ENCODE measurements around the gene ARFIP1. TPM values are rescaled to one million over a fixed set of nuclear protein-coding genes. Genes with fewer than 3 reads are reported as not detected.
"Not testable (repeated sequence)": the region's sequence is repeated elsewhere in the genome, so short reads cannot be mapped to it uniquely, and the experiment has no call there.

The ARFIP1 gene
- total RNA-seq, 6 experiments from 2014 or later: 34.8 to 44.3 (median 37.7) TPM

DNA sequence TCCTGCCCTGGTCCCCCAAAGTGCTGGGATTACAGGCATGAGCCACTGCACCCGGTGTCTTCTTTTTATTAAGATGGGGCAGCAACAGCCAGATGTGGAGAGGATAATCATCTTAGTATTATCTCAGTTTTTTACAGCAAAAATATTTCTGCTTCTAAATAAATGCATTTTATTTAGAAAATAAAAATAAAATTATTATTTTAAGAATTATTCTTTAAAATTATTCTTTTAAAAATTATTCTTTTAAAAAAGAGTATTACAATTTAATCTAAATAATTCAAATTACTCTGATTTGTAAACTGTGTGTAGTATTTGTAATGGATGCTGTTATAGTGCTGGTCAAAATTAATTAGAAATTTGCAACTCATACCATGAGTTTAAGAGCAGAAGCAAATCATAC, 67.6 kb downstream of the ARFIP1 start:
- Mint-ChIP-seq H3K27ac (no peak overlapping the region), H3K36me3 (ENCODE audit: low read depth) (no peaks in the 10 kb centered on the region; the same call in 1 of the 2 replicates), H3K9me3 (no peaks in the 10 kb centered on the region), H3K4me1 (ENCODE audit: low read depth) (peaks cover 33% of the 10 kb centered on the region), H3K27me3 (ENCODE audit: insufficient read depth) (no peaks in the 10 kb centered on the region), H3K4me3 (no peak overlapping the region)
- TF ChIP-seq, protein P1, sequence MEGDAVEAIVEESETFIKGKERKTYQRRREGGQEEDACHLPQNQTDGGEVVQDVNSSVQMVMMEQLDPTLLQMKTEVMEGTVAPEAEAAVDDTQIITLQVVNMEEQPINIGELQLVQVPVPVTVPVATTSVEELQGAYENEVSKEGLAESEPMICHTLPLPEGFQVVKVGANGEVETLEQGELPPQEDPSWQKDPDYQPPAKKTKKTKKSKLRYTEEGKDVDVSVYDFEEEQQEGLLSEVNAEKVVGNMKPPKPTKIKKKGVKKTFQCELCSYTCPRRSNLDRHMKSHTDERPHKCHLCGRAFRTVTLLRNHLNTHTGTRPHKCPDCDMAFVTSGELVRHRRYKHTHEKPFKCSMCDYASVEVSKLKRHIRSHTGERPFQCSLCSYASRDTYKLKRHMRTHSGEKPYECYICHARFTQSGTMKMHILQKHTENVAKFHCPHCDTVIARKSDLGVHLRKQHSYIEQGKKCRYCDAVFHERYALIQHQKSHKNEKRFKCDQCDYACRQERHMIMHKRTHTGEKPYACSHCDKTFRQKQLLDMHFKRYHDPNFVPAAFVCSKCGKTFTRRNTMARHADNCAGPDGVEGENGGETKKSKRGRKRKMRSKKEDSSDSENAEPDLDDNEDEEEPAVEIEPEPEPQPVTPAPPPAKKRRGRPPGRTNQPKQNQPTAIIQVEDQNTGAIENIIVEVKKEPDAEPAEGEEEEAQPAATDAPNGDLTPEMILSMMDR (IDR thresholded peaks at IDR 0.05): no peak
- no peak for DNase-seq

GRCh38 chr4:152848508-152848907, 68.8 kb downstream of the ARFIP1 start:
- no peak for DNase-seq
- Mint-ChIP-seq H3K36me3 (ENCODE audit: low read depth) (peaks cover 10% of the 10 kb centered on the region), H3K9me3 (peaks cover 10% of the 10 kb centered on the region), H3K4me1 (ENCODE audit: low read depth) (peaks cover 33% of the 10 kb centered on the region), H3K27ac (no peak overlapping the region), H3K27me3 (ENCODE audit: insufficient read depth) (no peaks in the 10 kb centered on the region), H3K4me3 (no peak overlapping the region)
- TF ChIP-seq, protein P1 (IDR thresholded peaks at IDR 0.05): no peak

DNA sequence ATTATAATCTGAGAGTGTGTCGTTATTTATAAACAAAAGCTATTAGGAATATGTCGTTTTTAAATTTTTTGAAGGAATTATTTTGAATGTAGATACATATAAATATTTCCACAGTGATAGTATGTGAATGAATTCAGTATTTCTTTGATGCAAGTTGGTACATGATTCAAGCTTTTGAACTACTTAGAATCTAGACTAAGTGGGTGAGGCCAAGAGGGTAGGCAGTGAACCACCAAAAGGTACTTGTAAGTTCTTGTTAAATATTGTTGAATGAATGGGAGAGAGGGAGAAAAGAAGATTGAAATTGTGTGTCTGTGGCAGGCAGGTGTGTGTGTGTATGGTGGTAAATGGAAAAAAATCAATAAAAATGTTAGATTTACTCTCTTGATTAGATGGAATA, 69.6 kb downstream of the ARFIP1 start:
- TF ChIP-seq, protein P1 (IDR thresholded peaks at IDR 0.05): no peak
- Mint-ChIP-seq H3K27ac (no peak overlapping the region), H3K9me3 (peaks cover 18% of the 10 kb centered on the region), H3K27me3 (ENCODE audit: insufficient read depth) (no peaks in the 10 kb centered on the region), H3K4me3 (no peak overlapping the region), H3K4me1 (ENCODE audit: low read depth) (peaks cover 33% of the 10 kb centered on the region), H3K36me3 (ENCODE audit: low read depth) (peaks cover 16% of the 10 kb centered on the region)
- DNase-seq: no peak

GRCh38 chr4:152850377-152850776, 70.6 kb downstream of the ARFIP1 start:
- no peaks in the 10 kb centered on the region for H3K27me3 Mint-ChIP-seq (ENCODE audit: insufficient read depth)
- TF ChIP-seq, protein P1 (IDR thresholded peaks at IDR 0.05): no peak
- H3K27ac Mint-ChIP-seq: peak overlapping the region; percentile 48
- peaks cover 19% of the 10 kb centered on the region for H3K36me3 Mint-ChIP-seq (ENCODE audit: low read depth)
- peak overlapping the region; percentile 34; the same call in 1 of the 2 replicates for H3K4me3 Mint-ChIP-seq
- peak; percentile 37 for DNase-seq
- H3K9me3 Mint-ChIP-seq: peaks cover 21% of the 10 kb centered on the region
- H3K4me1 Mint-ChIP-seq (ENCODE audit: low read depth): peaks cover 33% of the 10 kb centered on the region

DNA sequence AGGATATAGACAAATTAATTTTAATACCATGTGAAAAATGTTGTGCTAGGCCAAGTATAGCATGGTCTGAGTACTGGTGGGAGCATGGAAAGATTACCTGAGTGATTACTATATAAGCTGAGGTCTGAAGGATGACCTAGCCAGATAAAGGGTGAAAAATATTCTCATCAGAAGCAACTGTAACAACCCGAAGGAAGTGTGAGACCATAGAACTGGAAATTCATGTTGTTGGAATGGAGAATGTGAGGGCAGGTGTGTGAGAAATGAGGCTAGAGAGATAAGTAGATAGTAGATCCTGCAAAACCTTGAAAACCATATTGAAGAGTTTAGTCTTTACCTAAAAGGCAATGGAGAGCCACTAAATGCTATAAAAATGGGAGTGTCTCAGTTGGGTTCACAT, 71.5 kb downstream of the ARFIP1 start:
- no peak overlapping the region for H3K27ac Mint-ChIP-seq
- TF ChIP-seq, protein P1 (IDR thresholded peaks at IDR 0.05): no peak
- peaks cover 33% of the 10 kb centered on the region for H3K4me1 Mint-ChIP-seq (ENCODE audit: low read depth)
- H3K9me3 Mint-ChIP-seq: peaks cover 21% of the 10 kb centered on the region
- H3K27me3 Mint-ChIP-seq (ENCODE audit: insufficient read depth): no peaks in the 10 kb centered on the region
- no peak for DNase-seq
- H3K4me3 Mint-ChIP-seq: no peak overlapping the region
- H3K36me3 Mint-ChIP-seq (ENCODE audit: low read depth): peaks cover 19% of the 10 kb centered on the region

DNA sequence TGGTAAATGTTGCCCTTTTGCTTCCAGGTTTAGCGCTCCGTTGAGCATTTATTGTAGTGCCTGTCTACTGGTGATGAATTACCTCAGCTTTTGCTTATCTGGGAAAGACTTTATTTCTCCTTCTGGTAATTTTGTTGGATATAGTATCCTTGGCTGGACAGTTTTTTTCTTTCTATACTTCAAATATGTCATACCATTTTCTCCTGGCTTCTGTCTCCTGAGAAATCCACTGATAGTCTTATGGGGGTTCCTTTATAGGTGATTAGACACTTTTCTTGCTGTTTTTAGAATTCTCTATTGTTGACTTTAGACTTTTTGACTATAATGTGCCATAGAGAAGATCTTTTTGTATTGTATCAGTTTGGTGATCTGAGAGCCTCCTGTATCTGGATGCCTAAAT, 73.5 kb downstream of the ARFIP1 start:
- Mint-ChIP-seq H3K4me3 (no peak overlapping the region), H3K9me3 (peaks cover 21% of the 10 kb centered on the region), H3K4me1 (ENCODE audit: low read depth) (peaks cover 32% of the 10 kb centered on the region), H3K36me3 (ENCODE audit: low read depth) (peaks cover 19% of the 10 kb centered on the region), H3K27me3 (ENCODE audit: insufficient read depth) (no peaks in the 10 kb centered on the region), H3K27ac (no peak overlapping the region)
- TF ChIP-seq, protein P1 (IDR thresholded peaks at IDR 0.05): no peak
- DNase-seq: no peak

GRCh38 chr4:152854016-152854415, 74.3 kb downstream of the ARFIP1 start:
- not testable (repeated sequence) for H3K27me3 Mint-ChIP-seq (ENCODE audit: insufficient read depth); H3K4me3 Mint-ChIP-seq; DNase-seq; H3K27ac Mint-ChIP-seq
- Mint-ChIP-seq H3K36me3 (ENCODE audit: low read depth) (peaks cover 19% of the 10 kb centered on the region), H3K9me3 (peaks cover 21% of the 10 kb centered on the region), H3K4me1 (ENCODE audit: low read depth) (peaks cover 29% of the 10 kb centered on the region)
